Measurements from ENCODE around the gene LRMDA. TPM values are rescaled to one million over a fixed set of nuclear protein-coding genes. Genes with fewer than 3 reads are reported as not detected.
A peak's percentile ranks its signal among the peaks of the same experiment; 100 is the strongest.

The LRMDA gene
- polyA plus RNA-seq, 2 of the 4 experiments (the other 2 are of a cell fraction) = 4.6 to 5.2 TPM

- TF ChIP-seq CBX2 (IDR thresholded peaks at IDR 0.05; ENCODE audit: borderline replicate concordance, low read depth) (no peak), PHF8 (IDR thresholded peaks at IDR 0.05; ENCODE audit: borderline replicate concordance, low read depth) (no peak), ZC3H11A (IDR thresholded peaks at IDR 0.05) (no peak), CEBPB (IDR thresholded peaks at IDR 0.05) (no peak), CBX8 (IDR thresholded peaks at IDR 0.05) (no peak), REST (IDR thresholded peaks at IDR 0.05) (no peak), FOXS1 (CRISPR knock-in tag; IDR thresholded peaks at IDR 0.05) (no peak), SREBF2 (IDR thresholded peaks at IDR 0.05) (no peak), BCL3 (IDR thresholded peaks at IDR 0.05) (no peak), HMGXB4 (CRISPR knock-in tag; IDR thresholded peaks at IDR 0.05; ENCODE audit: borderline replicate concordance) (no peak), TP53 (CRISPR knock-in tag; IDR thresholded peaks at IDR 0.05) (no peak), CHD2 (IDR thresholded peaks at IDR 0.05; ENCODE audit: low read length, partially characterized antibody) (no peak), MAZ (IDR thresholded peaks at IDR 0.05; ENCODE audit: borderline replicate concordance, low read depth, low read length) (no peak), EP300 (IDR thresholded peaks at IDR 0.05) (no peak)
- ChIA-PET CTCF (interaction anchor here (1.2 kb wide), 1 partner anchor 23 kb away, joined by 4 read pairs; no protein-coding TSS in a partner anchor), POLR2A (no interaction called here)
- H3K4me3 ChIP-seq = no peak overlapping the region
- H3K9me3 ChIP-seq = peaks cover 17% of the 10 kb centered on the region
- FAIRE-seq (no peak), ATAC-seq (no peak), DNase-seq (ENCODE audit: low read depth in 1 of 2, low spot score in 1 of 2) (no peak)
- no peak overlapping the region for H3K4me2 ChIP-seq
- 29% methylated on average over 5 of the region's 5 CpGs for WGBS (ENCODE audit: missing lambda C conversion rate)
- H3K4me1 ChIP-seq = peaks cover 3% of the 10 kb centered on the region; the same call in 1 of the 3 replicates
- H3K27ac ChIP-seq = peak overlapping the region; percentile 57 to 59; a peak in 5 of 6 replicates
Observed at GRCh38 chr10:76492678-76493472, 1061.5 kb downstream of the LRMDA start.

- Histone ChIP-seq H3K9me3 (peaks cover 3% of the 10 kb centered on the region; the same call in 1 of the 3 replicates), H3K4me1 (no peaks in the 10 kb centered on the region), H3K4me3 (no peak overlapping the region), H3K27ac (no peak overlapping the region), H3K4me2 (no peak overlapping the region)
- CTCF ChIA-PET = no interaction called here
- no peak for TF ChIP-seq PBX3 (IDR thresholded peaks at IDR 0.05)
- TF ChIP-seq FOSL2 (IDR thresholded peaks at IDR 0.05) = no peak
- no peak for TF ChIP-seq FOSL2 (CRISPR knock-in tag; IDR thresholded peaks at IDR 0.05)
- no peak for TF ChIP-seq MAX (IDR thresholded peaks at IDR 0.05)
- no peak for TF ChIP-seq CHD2 (IDR thresholded peaks at IDR 0.05; ENCODE audit: low read length, partially characterized antibody)
- TF ChIP-seq ZC3H11A (IDR thresholded peaks at IDR 0.05) = no peak
- no peak for TF ChIP-seq HEYL (CRISPR knock-in tag; IDR thresholded peaks at IDR 0.05)
- TF ChIP-seq HMGXB4 (CRISPR knock-in tag; IDR thresholded peaks at IDR 0.05; ENCODE audit: borderline replicate concordance) = no peak
- TF ChIP-seq EHF (CRISPR knock-in tag; IDR thresholded peaks at IDR 0.05) = no peak
- TF ChIP-seq SMC3 (IDR thresholded peaks at IDR 0.05) = no peak
- DNase-seq (ENCODE audit: low read depth in 1 of 2, low spot score in 1 of 2) = no peak
- no peak for FAIRE-seq
- POLR2A ChIA-PET = no interaction called here
- ATAC-seq = no peak
Observed at GRCh38 chr10:76497666-76498065, 1066.2 kb downstream of the LRMDA start.

All from A549 (cell line).